Kidney (tissue), 14 donors: Measurements from ENCODE around the gene ZNF665. TPM values are rescaled to one million over a fixed set of nuclear protein-coding genes. Genes with fewer than 3 reads are reported as not detected.

Source experiments
- DNase-seq, 5 donors: peaks; one replicate each; pipeline ENCODE4 v3.0.0-alpha.2; 2013 to 2020
- FAIRE-seq: peaks from 2 replicates; lab custom pipeline; 2012; peaks lifted over from hg19 to GRCh38; lab: Jason Lieb, UNC
- H3K27ac ChIP-seq, 2 donors: one replicate each; pipeline ENCODE4 v1.7.0; 2013; ENCODE audit warnings: low read depth in 2 of 2, low read length in 2 of 2, inconsistent platforms in 1 of 2
- H3K27me3 ChIP-seq: one replicate; pipeline ENCODE4 v1.7.1; 2013; ENCODE audit warnings: low read length, inconsistent platforms; ENCODE audit not compliant: control insufficient read depth, insufficient read depth
- H3K36me3 ChIP-seq, 3 donors: one replicate each; pipeline versions ENCODE4 v1.7.0 to v1.7.1; 2013; ENCODE audit warnings: low read length in 3 of 3, control low read depth in 1 of 3, inconsistent platforms in 1 of 3; ENCODE audit not compliant: insufficient read depth in 3 of 3, control insufficient read depth in 2 of 3
- H3K4me1 ChIP-seq, 3 donors: one replicate each; pipeline versions ENCODE4 v1.7.0 to v1.7.1; 2013; ENCODE audit warnings: low read length in 3 of 3, inconsistent platforms in 1 of 3, low read depth in 1 of 3; ENCODE audit not compliant: control insufficient read depth in 2 of 3, insufficient read depth in 2 of 3
- H3K4me3 ChIP-seq, 3 donors: one replicate each; pipeline versions ENCODE4 v1.7.0 to v1.8.1; 2013; ENCODE audit warnings: low read length in 3 of 3, control low read depth in 1 of 3, inconsistent platforms in 1 of 3
- H3K9ac ChIP-seq, 3 donors: one replicate each; pipeline versions ENCODE4 v1.7.0 to v1.7.1; 2013; ENCODE audit warnings: low read length in 3 of 3, control low read depth in 1 of 3, inconsistent platforms in 1 of 3
- H3K9me3 ChIP-seq, 3 donors: one replicate each; pipeline versions ENCODE4 v1.7.0 to v1.7.1; 2013; ENCODE audit warnings: low read length in 3 of 3, control low read depth in 1 of 3, inconsistent platforms in 1 of 3; ENCODE audit not compliant: control insufficient read depth in 2 of 3, insufficient read depth in 1 of 3
- CTCF ChIP-seq: IDR thresholded peaks from 3 replicates; pipeline ENCODE4 v1.5.1; 2012; ENCODE audit warnings: mild to moderate bottlenecking, moderate library complexity, borderline replicate concordance; ENCODE audit not compliant: insufficient read depth; ENCODE audit errors: extremely low read depth
- intact Hi-C: fragments of 100-400 bp; cut with DNase I; formaldehyde crosslinking; loops from one replicate; pipeline ENCODE4 v1.11.1; 2022
- polyA plus RNA-seq: library from polyadenylated mRNA; stranded (reverse); fragments of 350-450 nt; fragmentation: Illumina TruSeq; extraction: RNeasy Lipid Tissue Mini Kit (QIAGEN cat#74804); gene quantifications from one replicate; pipeline ENCODE4 v1.2.3, GENCODE V29; 2014; ENCODE audit warnings: low read depth, low replicate concordance; ENCODE audit not compliant: insufficient read depth
- total RNA-seq: library from RNA; stranded (reverse); fragmentation: NEBNext Ultra II Directional; extraction: Animal tissue kit (Norgen Biotek cat#: 25700); gene quantifications from one replicate; pipeline ENCODE4 v1.2.1, GENCODE V29; 2021
- donor health status: control.
- donor health status: control.
- donor health status: control.
- donor health status: control.
- donor health status: control.
- donor health status: DM: yes; HTN: yes; CAD: no.
- donor health status: Normal renal cell carcinoma (clear cell type).

ZNF665 gene
- total and polyA plus RNA-seq, 2 donors from 2014 or later = 2.2 to 5.4 TPM

GRCh38 chr19:53183146-53183764 is 9.9 kb downstream of the ZNF665 start:
- Histone ChIP-seq H3K27me3 (no peaks in the 10 kb centered on the region), H3K4me3 (no peak overlapping the region), H3K4me1 (no peaks in the 10 kb centered on the region), H3K36me3 (no peaks in the 10 kb centered on the region), H3K27ac (no peak overlapping the region), H3K9me3 (no peaks in the 10 kb centered on the region), H3K9ac (no peak overlapping the region)
- no peak for DNase-seq
- TF ChIP-seq CTCF = no peak
- intact Hi-C loops = no loop called here
- FAIRE-seq = no peak

- no peaks in the 10 kb centered on the region for H3K9me3 ChIP-seq
- FAIRE-seq (no peak), DNase-seq (no peak)
- no peaks in the 10 kb centered on the region for H3K27me3 ChIP-seq
- no peak overlapping the region for H3K4me3 ChIP-seq
- intact Hi-C loops = no loop called here
- no peaks in the 10 kb centered on the region for H3K4me1 ChIP-seq
- no peak for TF ChIP-seq CTCF
- H3K9ac ChIP-seq = no peak overlapping the region
- no peak overlapping the region for H3K27ac ChIP-seq
- no peaks in the 10 kb centered on the region for H3K36me3 ChIP-seq
These were observed 11.0 kb downstream of the ZNF665 start for GRCh38 chr19:53182202-53182601.

- Histone ChIP-seq H3K4me1 (no peaks in the 10 kb centered on the region), H3K27ac (no peak overlapping the region), H3K9ac (no peak overlapping the region), H3K9me3 (no peaks in the 10 kb centered on the region), H3K27me3 (no peaks in the 10 kb centered on the region), H3K36me3 (no peaks in the 10 kb centered on the region), H3K4me3 (no peak overlapping the region)
- no peak for DNase-seq
- no peak for FAIRE-seq
- no peak for TF ChIP-seq CTCF
- intact Hi-C loops = no loop called here
These were observed 15.2 kb downstream of the ZNF665 start for GRCh38 chr19:53177986-53178385.

- Histone ChIP-seq H3K4me1 (no peaks in the 10 kb centered on the region), H3K9ac (no peak overlapping the region), H3K9me3 (peaks cover 0 to 4% (median 0%) of the 10 kb centered on the region in 3 donors), H3K36me3 (no peaks in the 10 kb centered on the region), H3K4me3 (no peak overlapping the region), H3K27me3 (no peaks in the 10 kb centered on the region), H3K27ac (no peak overlapping the region)
- FAIRE-seq (no peak), DNase-seq (no peak)
- intact Hi-C loops = no loop called here
- no peak for TF ChIP-seq CTCF
These were observed 20.3 kb downstream of the ZNF665 start for GRCh38 chr19:53172889-53173288.
